ENCODE results near the gene VPS54.
A peak's percentile ranks its signal among the peaks of the same experiment; 100 is the strongest.
"Not testable (repeated sequence)": the region's sequence is repeated elsewhere in the genome, so short reads cannot be mapped to it uniquely, and the experiment has no call there.

Gene VPS54

DNA sequence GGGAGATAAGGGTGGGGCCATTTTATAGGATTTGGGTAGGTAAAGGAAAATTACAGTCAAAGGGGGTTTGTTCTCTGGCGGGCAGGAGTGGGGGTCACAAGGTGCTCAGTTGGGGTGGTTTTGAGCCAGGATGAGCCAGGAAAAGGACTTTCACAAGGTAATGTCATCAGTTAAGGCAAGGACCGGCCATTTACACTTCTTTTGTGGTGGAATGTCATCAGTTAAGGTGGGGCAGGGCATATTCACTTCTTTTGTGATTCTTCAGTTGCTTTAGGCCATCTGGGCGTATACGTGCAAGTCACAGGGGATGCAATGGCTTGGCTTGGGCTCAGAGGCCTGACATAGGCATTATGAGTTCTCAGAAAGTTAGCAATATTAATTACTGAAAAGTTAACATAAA is 171.7 kb downstream of the VPS54 start:
- Mint-ChIP-seq H3K36me3 (ENCODE audit: low read depth) (peaks cover 26% of the 10 kb centered on the region), H3K4me1 (peaks cover 75% of the 10 kb centered on the region)

DNA sequence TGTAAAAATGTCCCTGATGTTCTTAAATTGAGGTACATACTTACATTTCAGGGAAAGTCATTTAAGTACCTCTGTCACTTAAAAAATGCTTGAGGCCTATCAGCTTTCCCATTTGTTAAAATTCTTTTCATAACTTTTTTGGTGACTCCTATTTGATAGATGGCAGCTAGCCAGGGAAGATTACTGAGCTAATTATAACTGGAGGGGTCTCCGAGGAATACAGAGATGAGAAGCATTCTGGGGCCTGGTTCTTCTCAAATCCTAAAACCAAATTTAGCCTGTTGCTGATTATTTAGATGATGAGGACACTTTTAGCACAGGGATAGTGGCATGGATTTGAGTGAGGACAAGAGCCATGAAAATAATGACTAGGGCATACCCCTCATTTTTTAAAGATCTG is 172.7 kb downstream of the VPS54 start:
- H3K27ac Mint-ChIP-seq = no peak overlapping the region
- ATAC-seq (no peak), DNase-seq (no peak)
- H3K36me3 Mint-ChIP-seq (ENCODE audit: low read depth) = peaks cover 26% of the 10 kb centered on the region
- peaks cover 72% of the 10 kb centered on the region for H3K4me1 Mint-ChIP-seq
- no peaks in the 10 kb centered on the region for H3K27me3 Mint-ChIP-seq
- H3K9me3 Mint-ChIP-seq = peaks cover 10% of the 10 kb centered on the region
- H3K4me3 Mint-ChIP-seq = no peak overlapping the region

More for the DNA sequence above, 171.7 kb downstream of the VPS54 start:
- not testable (repeated sequence) for DNase-seq, H3K27me3 Mint-ChIP-seq, H3K4me3 Mint-ChIP-seq, ATAC-seq, H3K27ac Mint-ChIP-seq, H3K9me3 Mint-ChIP-seq

DNA sequence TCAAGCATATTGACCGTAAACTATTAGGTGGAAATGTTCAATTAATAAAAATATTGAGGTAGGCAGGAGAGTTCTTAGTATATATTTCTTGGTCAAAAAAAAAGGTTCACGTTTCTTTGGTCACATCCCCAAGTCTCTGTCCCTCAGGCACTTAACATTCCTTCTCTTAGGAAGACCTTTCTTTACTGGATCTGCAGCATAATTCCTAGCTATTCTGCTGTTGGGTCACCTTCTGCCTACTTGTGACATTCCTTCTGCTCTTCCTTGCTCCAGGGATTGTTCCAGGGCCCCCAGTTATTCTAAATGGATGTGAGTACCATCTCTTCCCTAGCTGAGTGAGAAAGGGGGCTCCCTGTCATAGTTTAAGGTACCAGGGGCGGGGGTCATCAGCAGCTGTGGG is 173.4 kb downstream of the VPS54 start:
- ATAC-seq (no peak), DNase-seq (no peak)
- peaks cover 67% of the 10 kb centered on the region for H3K4me1 Mint-ChIP-seq
- H3K9me3 Mint-ChIP-seq = peaks cover 10% of the 10 kb centered on the region
- H3K4me3 Mint-ChIP-seq = no peak overlapping the region
- H3K27ac Mint-ChIP-seq = no peak overlapping the region
- H3K27me3 Mint-ChIP-seq = no peaks in the 10 kb centered on the region
- peaks cover 21% of the 10 kb centered on the region for H3K36me3 Mint-ChIP-seq (ENCODE audit: low read depth)

DNA sequence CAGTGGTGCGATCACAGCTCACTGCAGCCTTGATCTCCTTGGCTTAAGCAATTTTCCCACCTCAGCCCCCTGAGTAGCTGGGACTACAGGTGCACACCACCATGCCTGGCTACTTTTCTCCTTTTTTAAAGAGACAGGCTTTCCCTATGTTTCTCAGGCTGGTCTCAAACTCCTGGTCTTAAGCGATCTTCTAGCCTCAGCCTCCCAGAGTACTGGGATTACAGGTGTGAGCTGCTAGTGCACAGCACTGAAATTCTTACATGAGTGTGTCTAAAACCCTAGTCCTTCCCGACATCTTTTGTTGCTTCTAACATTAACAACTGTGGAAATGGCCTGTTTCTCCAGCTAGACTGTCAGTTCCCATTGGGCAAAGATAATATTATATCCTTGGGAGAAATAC is 174.6 kb downstream of the VPS54 start:
- Mint-ChIP-seq H3K9me3 (peaks cover 10% of the 10 kb centered on the region), H3K27ac (no peak overlapping the region), H3K4me3 (no peak overlapping the region), H3K36me3 (ENCODE audit: low read depth) (peaks cover 21% of the 10 kb centered on the region), H3K4me1 (peaks cover 68% of the 10 kb centered on the region), H3K27me3 (no peaks in the 10 kb centered on the region)
- no peak for ATAC-seq
- no peak for DNase-seq

DNA sequence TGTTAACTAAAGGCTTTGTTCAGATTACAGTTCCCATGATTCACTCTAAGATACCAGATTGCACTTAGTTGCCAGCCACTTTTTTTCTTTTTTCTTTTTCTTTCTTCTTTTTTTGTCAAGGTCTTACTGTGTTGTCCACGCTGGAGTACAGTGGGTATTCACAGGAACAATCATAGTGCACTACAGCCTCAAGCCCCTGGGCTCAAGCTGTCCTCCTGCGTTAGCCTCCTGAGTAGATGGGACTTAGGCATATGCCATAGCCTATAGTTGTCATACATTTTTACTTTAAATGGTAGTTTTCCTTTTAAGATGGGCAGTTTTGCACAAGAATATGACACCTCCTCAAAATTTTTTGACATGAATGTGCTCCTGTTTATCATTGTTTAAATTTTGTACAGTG is 175.4 kb downstream of the VPS54 start:
- H3K4me3 Mint-ChIP-seq = peak overlapping the region; percentile 54
- peaks cover 21% of the 10 kb centered on the region for H3K36me3 Mint-ChIP-seq (ENCODE audit: low read depth)
- H3K27me3 Mint-ChIP-seq = no peaks in the 10 kb centered on the region
- DNase-seq (no peak), ATAC-seq (no peak)
- H3K4me1 Mint-ChIP-seq = peaks cover 62% of the 10 kb centered on the region
- H3K27ac Mint-ChIP-seq = no peak overlapping the region
- peaks cover 10% of the 10 kb centered on the region for H3K9me3 Mint-ChIP-seq

DNA sequence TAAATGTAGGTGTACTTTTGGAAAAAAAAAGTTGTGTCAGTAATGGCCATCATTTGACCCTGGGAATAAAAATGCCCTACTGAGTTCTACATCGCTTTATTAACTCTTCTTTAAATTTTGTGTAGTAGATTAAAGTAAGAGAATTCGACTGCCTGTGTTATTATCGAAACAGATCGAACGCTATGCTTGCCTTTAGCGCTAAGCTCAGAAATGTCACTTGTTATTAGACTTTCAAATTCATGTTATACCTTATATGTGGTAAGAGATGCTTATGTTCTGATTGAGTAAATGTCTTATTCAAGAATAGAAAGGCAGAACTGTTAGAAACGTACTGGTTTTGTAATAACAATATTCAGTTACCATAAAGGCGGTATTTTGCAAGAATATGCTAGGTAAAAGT is 176.1 kb downstream of the VPS54 start:
- Mint-ChIP-seq H3K27ac (no peak overlapping the region), H3K36me3 (ENCODE audit: low read depth) (peaks cover 21% of the 10 kb centered on the region), H3K27me3 (no peaks in the 10 kb centered on the region), H3K4me1 (peaks cover 58% of the 10 kb centered on the region), H3K4me3 (peak overlapping the region; percentile 92), H3K9me3 (peaks cover 10% of the 10 kb centered on the region)
- no peak for DNase-seq
- ATAC-seq = no peak

DNA sequence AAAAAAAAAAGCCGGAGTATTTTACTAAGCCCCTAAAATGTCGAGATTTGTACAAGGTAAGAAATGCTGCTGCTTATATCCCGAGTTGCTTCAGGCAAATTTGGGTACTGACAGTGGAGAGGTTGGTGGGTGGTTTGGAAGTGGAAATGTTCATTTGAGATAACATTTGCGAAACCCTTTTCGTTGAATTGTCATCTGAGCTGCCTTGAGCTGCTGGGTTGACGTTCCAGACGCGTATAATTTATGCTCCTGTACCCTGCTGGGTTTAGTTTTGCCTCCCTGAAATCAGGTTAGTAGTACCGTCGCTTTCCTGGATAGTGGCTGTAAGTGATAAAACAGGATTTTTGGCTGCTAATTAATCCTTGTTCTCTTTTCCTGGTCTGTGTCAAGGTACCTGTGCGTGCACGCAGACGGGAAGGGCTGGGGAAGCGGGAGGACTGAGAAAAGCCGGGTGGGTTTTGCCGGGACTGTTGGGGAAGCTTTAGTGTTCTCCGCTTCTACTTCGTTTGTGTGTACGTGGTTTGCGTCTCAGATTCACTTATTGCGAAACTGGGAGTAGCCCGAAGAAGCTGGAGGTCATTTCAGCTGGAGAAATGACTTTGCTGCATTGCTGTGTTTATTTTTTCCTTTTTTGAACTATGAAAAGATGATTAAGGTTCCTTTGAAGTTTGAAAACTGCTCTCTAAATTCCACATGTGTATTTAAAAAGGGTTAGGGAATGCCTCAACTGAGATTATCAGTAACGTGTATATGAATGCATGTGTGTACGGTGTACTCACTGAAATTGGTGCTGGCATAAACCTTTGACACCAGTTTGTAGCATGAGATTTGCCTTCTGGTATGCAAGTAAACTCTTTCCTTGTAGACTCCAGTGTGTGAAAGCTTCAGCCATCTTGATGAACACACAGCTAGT is 176.8 kb downstream of the VPS54 start:
- peak overlapping the region; percentile 94 for H3K27ac Mint-ChIP-seq
- DNase-seq (peak; percentile 19), ATAC-seq (no peak)
- peak overlapping the region; percentile 92 for H3K4me3 Mint-ChIP-seq
- H3K9me3 Mint-ChIP-seq = peaks cover 3% of the 10 kb centered on the region
- H3K4me1 Mint-ChIP-seq = peaks cover 52% of the 10 kb centered on the region
- H3K36me3 Mint-ChIP-seq (ENCODE audit: low read depth) = peaks cover 14% of the 10 kb centered on the region
- no peaks in the 10 kb centered on the region for H3K27me3 Mint-ChIP-seq
